ENCODE data around the gene INO80E.

The INO80E gene

GRCh38 chr16:30031477-30031918, 35.5 kb downstream of the INO80E start:
- Histone ChIP-seq H3K9ac (ENCODE audit: low read depth, low read length, poor library complexity, severe bottlenecking) (peak overlapping the region; percentile 24), H3K27me3 (ENCODE audit: insufficient read depth, low read length, poor library complexity, severe bottlenecking) (no peaks in the 10 kb centered on the region), H3K79me2 (ENCODE audit: insufficient read depth, low read length) (no peaks in the 10 kb centered on the region), H3K36me3 (ENCODE audit: insufficient read depth, low read length) (no peaks in the 10 kb centered on the region), H3K9me2 (replicated peaks; ENCODE audit: low read depth, low read length) (no peaks in the 10 kb centered on the region), H3F3A (ENCODE audit: low read depth) (no peaks in the 10 kb centered on the region), H3K4me3 (ENCODE audit: low read length, poor library complexity, severe bottlenecking) (peak overlapping the region; percentile 53), H2AFZ (ENCODE audit: low read length) (no peak overlapping the region), H4K20me1 (ENCODE audit: insufficient read depth, low read length, poor library complexity, severe bottlenecking) (no peaks in the 10 kb centered on the region), H3K4me1 (ENCODE audit: insufficient read depth, low read length, poor library complexity, severe bottlenecking) (peaks cover 12% of the 10 kb centered on the region), H3K9me3 (ENCODE audit: insufficient read depth, low read depth, low read length) (no peaks in the 10 kb centered on the region), H3K4me2 (ENCODE audit: low read depth, low read length, poor library complexity, severe bottlenecking) (peak overlapping the region; percentile 63)
- TF ChIP-seq EZH2phosphoT487 (IDR thresholded peaks at IDR 0.05; ENCODE audit: borderline replicate concordance) (no peak), CTCF (conservative IDR thresholded peaks at IDR 0.05; ENCODE audit: low read length) (no peak)

GRCh38 chr16:30032083-30032819, 36.2 kb downstream of the INO80E start:
- H2AFZ ChIP-seq (ENCODE audit: low read length), result no peak overlapping the region

GRCh38 chr16:30033270-30033669, 37.2 kb downstream of the INO80E start:
- Histone ChIP-seq H3K4me3 (ENCODE audit: low read length, poor library complexity, severe bottlenecking) (no peak overlapping the region), H4K20me1 (ENCODE audit: insufficient read depth, low read length, poor library complexity, severe bottlenecking) (no peaks in the 10 kb centered on the region), H3K9ac (ENCODE audit: low read depth, low read length, poor library complexity, severe bottlenecking) (no peak overlapping the region), H3K79me2 (ENCODE audit: insufficient read depth, low read length) (no peaks in the 10 kb centered on the region), H3F3A (ENCODE audit: low read depth) (no peaks in the 10 kb centered on the region), H3K9me2 (replicated peaks; ENCODE audit: low read depth, low read length) (no peaks in the 10 kb centered on the region), H3K4me2 (ENCODE audit: low read depth, low read length, poor library complexity, severe bottlenecking) (no peak overlapping the region), H3K4me1 (ENCODE audit: insufficient read depth, low read length, poor library complexity, severe bottlenecking) (peaks cover 12% of the 10 kb centered on the region), H3K36me3 (ENCODE audit: insufficient read depth, low read length) (no peaks in the 10 kb centered on the region), H3K9me3 (ENCODE audit: insufficient read depth, low read depth, low read length) (no peaks in the 10 kb centered on the region), H2AFZ (ENCODE audit: low read length) (no peak overlapping the region), H3K27me3 (ENCODE audit: insufficient read depth, low read length, poor library complexity, severe bottlenecking) (no peaks in the 10 kb centered on the region)
- no peak for TF ChIP-seq CTCF (conservative IDR thresholded peaks at IDR 0.05; ENCODE audit: low read length)
- TF ChIP-seq EZH2phosphoT487 (IDR thresholded peaks at IDR 0.05; ENCODE audit: borderline replicate concordance), result no peak

More at GRCh38 chr16:30032083-30032819, 36.2 kb downstream of the INO80E start:
- Histone ChIP-seq H3K4me1 (ENCODE audit: insufficient read depth, low read length, poor library complexity, severe bottlenecking) (peaks cover 12% of the 10 kb centered on the region), H3K4me3 (ENCODE audit: low read length, poor library complexity, severe bottlenecking) (no peak overlapping the region), H3K27me3 (ENCODE audit: insufficient read depth, low read length, poor library complexity, severe bottlenecking) (no peaks in the 10 kb centered on the region), H3K9me3 (ENCODE audit: insufficient read depth, low read depth, low read length) (no peaks in the 10 kb centered on the region), H3K79me2 (ENCODE audit: insufficient read depth, low read length) (no peaks in the 10 kb centered on the region), H3K9me2 (replicated peaks; ENCODE audit: low read depth, low read length) (no peaks in the 10 kb centered on the region), H3K4me2 (ENCODE audit: low read depth, low read length, poor library complexity, severe bottlenecking) (no peak overlapping the region), H3K9ac (ENCODE audit: low read depth, low read length, poor library complexity, severe bottlenecking) (no peak overlapping the region), H3F3A (ENCODE audit: low read depth) (no peaks in the 10 kb centered on the region), H4K20me1 (ENCODE audit: insufficient read depth, low read length, poor library complexity, severe bottlenecking) (no peaks in the 10 kb centered on the region), H3K36me3 (ENCODE audit: insufficient read depth, low read length) (no peaks in the 10 kb centered on the region)
- TF ChIP-seq EZH2phosphoT487 (IDR thresholded peaks at IDR 0.05; ENCODE audit: borderline replicate concordance), result no peak
- peak; percentile 94 for TF ChIP-seq CTCF (conservative IDR thresholded peaks at IDR 0.05; ENCODE audit: low read length)

All from Loucy (cell line).